ENCODE results near the gene ZFAND4. TPM values are rescaled to one million over a fixed set of nuclear protein-coding genes. Genes with fewer than 3 reads are reported as not detected.
"Not testable (repeated sequence)": the region's sequence is repeated elsewhere in the genome, so short reads cannot be mapped to it uniquely, and the experiment has no call there.

The ZFAND4 gene
- total RNA-seq, 1 experiment from 2014 or later = 5.0 TPM

GRCh38 chr10:45580371-45581215 is 92.0 kb downstream of the ZFAND4 start:
- CTCF ChIA-PET = interaction anchor here (0.6 to 1.1 kb wide), 2 partner anchors 292 to 330 kb away, joined by 3 to 8 read pairs; no protein-coding TSS in a partner anchor
- peaks cover 11% of the 10 kb centered on the region for H3K4me1 Mint-ChIP-seq (ENCODE audit: insufficient read depth, unreplicated experiment)

GRCh38 chr10:45578384-45578971 is 94.1 kb downstream of the ZFAND4 start:
- H3K9me3 Mint-ChIP-seq (ENCODE audit: unreplicated experiment) = no peaks in the 10 kb centered on the region
- no peak overlapping the region for H3K27ac Mint-ChIP-seq (ENCODE audit: low read depth, unreplicated experiment)
- BruUV-seq (replicated peaks) = no TSS peak
- TF ChIP-seq, protein P1, sequence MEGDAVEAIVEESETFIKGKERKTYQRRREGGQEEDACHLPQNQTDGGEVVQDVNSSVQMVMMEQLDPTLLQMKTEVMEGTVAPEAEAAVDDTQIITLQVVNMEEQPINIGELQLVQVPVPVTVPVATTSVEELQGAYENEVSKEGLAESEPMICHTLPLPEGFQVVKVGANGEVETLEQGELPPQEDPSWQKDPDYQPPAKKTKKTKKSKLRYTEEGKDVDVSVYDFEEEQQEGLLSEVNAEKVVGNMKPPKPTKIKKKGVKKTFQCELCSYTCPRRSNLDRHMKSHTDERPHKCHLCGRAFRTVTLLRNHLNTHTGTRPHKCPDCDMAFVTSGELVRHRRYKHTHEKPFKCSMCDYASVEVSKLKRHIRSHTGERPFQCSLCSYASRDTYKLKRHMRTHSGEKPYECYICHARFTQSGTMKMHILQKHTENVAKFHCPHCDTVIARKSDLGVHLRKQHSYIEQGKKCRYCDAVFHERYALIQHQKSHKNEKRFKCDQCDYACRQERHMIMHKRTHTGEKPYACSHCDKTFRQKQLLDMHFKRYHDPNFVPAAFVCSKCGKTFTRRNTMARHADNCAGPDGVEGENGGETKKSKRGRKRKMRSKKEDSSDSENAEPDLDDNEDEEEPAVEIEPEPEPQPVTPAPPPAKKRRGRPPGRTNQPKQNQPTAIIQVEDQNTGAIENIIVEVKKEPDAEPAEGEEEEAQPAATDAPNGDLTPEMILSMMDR (IDR thresholded peaks at IDR 0.05; ENCODE audit: unreplicated experiment) = no peak
- DNase-seq (ENCODE audit: unreplicated experiment) = no peak
- no peaks in the 10 kb centered on the region for H3K27me3 Mint-ChIP-seq (ENCODE audit: insufficient read depth, unreplicated experiment)
- intact Hi-C loops (cut with micrococcal nuclease) = no loop called here
- ChIA-PET CTCF (no interaction called here), POLR2A (interaction anchor here (0.7 to 1.2 kb wide), 2 partner anchors 18 to 66 kb away, joined by 3 read pairs; no protein-coding TSS in a partner anchor)
- no peaks in the 10 kb centered on the region for H3K36me3 Mint-ChIP-seq (ENCODE audit: insufficient read depth, unreplicated experiment)
- H3K4me3 Mint-ChIP-seq (ENCODE audit: unreplicated experiment) = no peak overlapping the region
- H3K4me1 Mint-ChIP-seq (ENCODE audit: insufficient read depth, unreplicated experiment) = peaks cover 11% of the 10 kb centered on the region

More at GRCh38 chr10:45580371-45581215, 92.0 kb downstream of the ZFAND4 start:
- POLR2A ChIA-PET = interaction anchor here (0.7 to 2.2 kb wide), 3 partner anchors 14 to 969 kb away, joined by 3 to 13 read pairs (median 4); no protein-coding TSS in a partner anchor
- DNase-seq (ENCODE audit: unreplicated experiment) = no peak
- H3K9me3 Mint-ChIP-seq (ENCODE audit: unreplicated experiment) = peaks cover 10% of the 10 kb centered on the region
- peak overlapping the region; percentile 62 for H3K27ac Mint-ChIP-seq (ENCODE audit: low read depth, unreplicated experiment)
- peak overlapping the region; percentile 52 for H3K4me3 Mint-ChIP-seq (ENCODE audit: unreplicated experiment)
- BruUV-seq (replicated peaks) = no TSS peak
- no peaks in the 10 kb centered on the region for H3K36me3 Mint-ChIP-seq (ENCODE audit: insufficient read depth, unreplicated experiment)
- intact Hi-C loops (cut with micrococcal nuclease) = no loop called here
- no peaks in the 10 kb centered on the region for H3K27me3 Mint-ChIP-seq (ENCODE audit: insufficient read depth, unreplicated experiment)
- TF ChIP-seq, protein P1 (IDR thresholded peaks at IDR 0.05; ENCODE audit: unreplicated experiment) = no peak

DNA sequence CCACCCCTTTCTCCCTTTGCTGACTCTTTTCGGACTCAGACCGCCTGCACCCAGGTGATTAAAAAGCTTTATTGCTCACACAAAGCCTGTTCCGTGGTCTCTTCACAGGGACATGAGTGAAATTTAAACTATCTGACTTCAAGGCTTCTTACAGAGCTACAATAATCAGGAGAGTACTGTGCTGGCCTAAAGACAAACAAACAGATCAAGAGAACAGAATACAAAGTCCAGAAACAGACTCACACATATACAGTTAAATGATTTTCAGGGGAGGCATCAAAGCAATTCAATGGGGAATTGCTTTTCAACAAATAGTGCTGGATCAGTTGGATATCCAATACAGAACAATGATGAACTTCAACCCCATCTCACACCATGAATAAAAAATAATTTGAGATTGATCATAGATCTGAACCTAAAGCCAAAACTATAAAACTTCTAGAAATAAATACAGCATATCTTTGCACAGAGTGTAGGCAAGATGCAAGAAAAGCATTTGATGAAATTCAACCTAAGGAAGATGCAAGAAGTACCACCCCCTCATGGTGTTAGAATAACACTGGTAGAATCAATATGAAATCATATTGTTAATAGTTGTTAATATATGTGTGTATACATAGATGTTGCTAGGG is 96.5 kb downstream of the ZFAND4 start:
- ChIA-PET CTCF (no interaction called here), POLR2A (no interaction called here)
- Mint-ChIP-seq H3K36me3 (ENCODE audit: insufficient read depth, unreplicated experiment) (no peaks in the 10 kb centered on the region), H3K27ac (ENCODE audit: low read depth, unreplicated experiment) (no peak overlapping the region), H3K4me3 (ENCODE audit: unreplicated experiment) (no peak overlapping the region), H3K4me1 (ENCODE audit: insufficient read depth, unreplicated experiment) (peaks cover 10% of the 10 kb centered on the region), H3K9me3 (ENCODE audit: unreplicated experiment) (no peaks in the 10 kb centered on the region), H3K27me3 (ENCODE audit: insufficient read depth, unreplicated experiment) (no peaks in the 10 kb centered on the region)
- DNase-seq (ENCODE audit: unreplicated experiment) = no peak
- intact Hi-C loops (cut with micrococcal nuclease) = no loop called here
- TF ChIP-seq, protein P1 (IDR thresholded peaks at IDR 0.05; ENCODE audit: unreplicated experiment) = no peak
- BruUV-seq (replicated peaks) = no TSS peak

GRCh38 chr10:45575032-45575761 is 97.4 kb downstream of the ZFAND4 start:
- CTCF ChIA-PET; H3K27me3 Mint-ChIP-seq (ENCODE audit: insufficient read depth, unreplicated experiment): not testable (repeated sequence)

More at GRCh38 chr10:45575032-45575761, 97.4 kb downstream of the ZFAND4 start:
- H3K9me3 Mint-ChIP-seq (ENCODE audit: unreplicated experiment); POLR2A ChIA-PET; H3K27ac Mint-ChIP-seq (ENCODE audit: low read depth, unreplicated experiment); DNase-seq (ENCODE audit: unreplicated experiment); H3K4me1 Mint-ChIP-seq (ENCODE audit: insufficient read depth, unreplicated experiment); BruUV-seq (replicated peaks); H3K4me3 Mint-ChIP-seq (ENCODE audit: unreplicated experiment); H3K36me3 Mint-ChIP-seq (ENCODE audit: insufficient read depth, unreplicated experiment); intact Hi-C loops (cut with micrococcal nuclease): not testable (repeated sequence)

All from MCF 10A (cell line).